Measurements from ENCODE around the gene SYMPK. TPM values are rescaled to one million over a fixed set of nuclear protein-coding genes. Genes with fewer than 3 reads are reported as not detected.

The SYMPK gene
- total RNA-seq, 4 donors from 2014 or later = 25.5 to 35.6 (median 30.8) TPM

GRCh38 chr19:45773384-45773783 lies 89.6 kb downstream of the SYMPK start:
- Histone ChIP-seq H3K27me3 (no peaks in the 10 kb centered on the region), H3K4me1 (peaks cover 0 to 52% (median 7%) of the 10 kb centered on the region in 3 donors), H3K36me3 (peaks cover 0 to 57% of the 10 kb centered on the region in 2 donors), H3K27ac (peak overlapping the region in 3 of 4 donors; percentile 96 to 99 (median 99)), H3K9me3 (no peaks in the 10 kb centered on the region), H3K4me3 (no peak overlapping the region)
- ATAC-seq = no peak
- WGBS, 2 donors (ENCODE audit: low coverage in 1 of 2) = 9 to 30% methylated on average over 2 of the region's 2 CpGs
- TF ChIP-seq EP300 (IDR thresholded peaks at IDR 0.05) (no peak), POLR2A (IDR thresholded peaks at IDR 0.05) (no peak), POLR2AphosphoS5 (IDR thresholded peaks at IDR 0.05) (no peak)
- TF ChIP-seq, protein P1, sequence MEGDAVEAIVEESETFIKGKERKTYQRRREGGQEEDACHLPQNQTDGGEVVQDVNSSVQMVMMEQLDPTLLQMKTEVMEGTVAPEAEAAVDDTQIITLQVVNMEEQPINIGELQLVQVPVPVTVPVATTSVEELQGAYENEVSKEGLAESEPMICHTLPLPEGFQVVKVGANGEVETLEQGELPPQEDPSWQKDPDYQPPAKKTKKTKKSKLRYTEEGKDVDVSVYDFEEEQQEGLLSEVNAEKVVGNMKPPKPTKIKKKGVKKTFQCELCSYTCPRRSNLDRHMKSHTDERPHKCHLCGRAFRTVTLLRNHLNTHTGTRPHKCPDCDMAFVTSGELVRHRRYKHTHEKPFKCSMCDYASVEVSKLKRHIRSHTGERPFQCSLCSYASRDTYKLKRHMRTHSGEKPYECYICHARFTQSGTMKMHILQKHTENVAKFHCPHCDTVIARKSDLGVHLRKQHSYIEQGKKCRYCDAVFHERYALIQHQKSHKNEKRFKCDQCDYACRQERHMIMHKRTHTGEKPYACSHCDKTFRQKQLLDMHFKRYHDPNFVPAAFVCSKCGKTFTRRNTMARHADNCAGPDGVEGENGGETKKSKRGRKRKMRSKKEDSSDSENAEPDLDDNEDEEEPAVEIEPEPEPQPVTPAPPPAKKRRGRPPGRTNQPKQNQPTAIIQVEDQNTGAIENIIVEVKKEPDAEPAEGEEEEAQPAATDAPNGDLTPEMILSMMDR (IDR thresholded peaks at IDR 0.05) = no peak

DNA sequence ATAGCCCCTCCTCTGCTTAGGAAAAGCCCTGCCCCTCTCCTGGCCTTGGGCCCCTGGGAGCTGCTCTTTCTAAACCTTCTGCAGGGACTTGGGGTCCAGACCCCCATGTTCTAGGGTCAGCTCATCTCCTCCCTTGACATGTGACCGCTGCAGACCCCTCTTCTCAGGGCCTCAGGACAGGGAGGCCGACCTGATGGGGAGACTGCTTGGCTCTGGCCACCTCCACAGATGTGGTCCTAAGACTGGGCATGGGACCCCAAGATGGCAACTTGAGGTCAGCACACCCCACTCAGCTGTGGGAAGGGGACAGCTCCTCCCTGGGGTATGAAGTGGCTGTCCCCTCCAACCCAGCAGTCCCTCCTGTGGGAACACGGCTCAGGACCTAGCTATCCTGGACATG lies 90.0 kb downstream of the SYMPK start:
- H3K27ac ChIP-seq = peak overlapping the region in 3 of 4 donors; percentile 96 to 99 (median 99)

GRCh38 chr19:45772130-45772840 lies 90.7 kb downstream of the SYMPK start:
- WGBS, 2 donors (ENCODE audit: low coverage in 1 of 2) = 67 to 74% methylated on average over 1 to 9 of the region's 14 CpGs
- no peak for ATAC-seq

More for the DNA sequence above, 90.0 kb downstream of the SYMPK start:
- no peak overlapping the region for H3K4me3 ChIP-seq
- WGBS, 2 donors (ENCODE audit: low coverage in 1 of 2) = 60% methylated on average over 1 of the region's 3 CpGs; no CpG with 5 or more reads in 1 of the 2 donors
- ATAC-seq = no peak
- TF ChIP-seq POLR2AphosphoS5 (IDR thresholded peaks at IDR 0.05) = no peak
- TF ChIP-seq POLR2A (IDR thresholded peaks at IDR 0.05) = no peak
- no peaks in the 10 kb centered on the region for H3K27me3 ChIP-seq
- H3K36me3 ChIP-seq = peaks cover 0 to 53% of the 10 kb centered on the region in 2 donors
- no peaks in the 10 kb centered on the region for H3K9me3 ChIP-seq
- H3K4me1 ChIP-seq = peaks cover 0 to 48% (median 7%) of the 10 kb centered on the region in 3 donors

GRCh38 chr19:45771311-45771933 lies 91.5 kb downstream of the SYMPK start:
- Histone ChIP-seq H3K36me3 (peaks cover 0 to 38% of the 10 kb centered on the region in 2 donors), H3K27ac (peak overlapping the region; percentile 72 to 99 (median 98)), H3K9me3 (no peaks in the 10 kb centered on the region), H3K4me3 (peak overlapping the region in 1 of 2 donors; percentile 93), H3K27me3 (no peaks in the 10 kb centered on the region), H3K4me1 (peaks cover 0 to 46% (median 14%) of the 10 kb centered on the region in 3 donors)
- 60 to 64% methylated on average over 1 to 3 of the region's 46 CpGs for WGBS, 2 donors (ENCODE audit: low coverage in 1 of 2)
- TF ChIP-seq, protein P1 (IDR thresholded peaks at IDR 0.05) = no peak
- no peak for TF ChIP-seq EP300 (IDR thresholded peaks at IDR 0.05)
- no peak for TF ChIP-seq POLR2AphosphoS5 (IDR thresholded peaks at IDR 0.05)
- TF ChIP-seq POLR2A (IDR thresholded peaks at IDR 0.05) = no peak
- ATAC-seq = no peak

More at GRCh38 chr19:45772130-45772840, 90.7 kb downstream of the SYMPK start:
- Histone ChIP-seq H3K4me3 (no peak overlapping the region), H3K27me3 (no peaks in the 10 kb centered on the region), H3K27ac (peak overlapping the region in 3 of 4 donors; percentile 96 to 99 (median 99)), H3K9me3 (no peaks in the 10 kb centered on the region), H3K36me3 (peaks cover 0 to 46% of the 10 kb centered on the region in 2 donors), H3K4me1 (peaks cover 0 to 41% (median 7%) of the 10 kb centered on the region in 3 donors)
- TF ChIP-seq EP300 (IDR thresholded peaks at IDR 0.05) (no peak), POLR2AphosphoS5 (IDR thresholded peaks at IDR 0.05) (no peak), POLR2A (IDR thresholded peaks at IDR 0.05) (no peak)
- TF ChIP-seq, protein P1 (IDR thresholded peaks at IDR 0.05) = no peak

Data from gastroesophageal sphincter (tissue), 4 donors.